22Rv1 (cell line): Measurements from ENCODE around the gene SIRPG.
"Not testable (repeated sequence)": the region's sequence is repeated elsewhere in the genome, so short reads cannot be mapped to it uniquely, and the experiment has no call there.

Source experiments
- ZFX ChIP-seq: fragments of 450-650 bp; IDR thresholded peaks from 2 replicates; pipeline ENCODE4 v1.6.1; 2017; ENCODE audit warnings: antibody characterized with exemption, borderline replicate concordance
- TF ChIP-seq, protein P1 (sequence below): fragments of 450-650 bp; IDR thresholded peaks from 2 replicates; pipeline ENCODE4 v1.5.1; 2017; ENCODE audit warnings: mild to moderate bottlenecking

DNA sequence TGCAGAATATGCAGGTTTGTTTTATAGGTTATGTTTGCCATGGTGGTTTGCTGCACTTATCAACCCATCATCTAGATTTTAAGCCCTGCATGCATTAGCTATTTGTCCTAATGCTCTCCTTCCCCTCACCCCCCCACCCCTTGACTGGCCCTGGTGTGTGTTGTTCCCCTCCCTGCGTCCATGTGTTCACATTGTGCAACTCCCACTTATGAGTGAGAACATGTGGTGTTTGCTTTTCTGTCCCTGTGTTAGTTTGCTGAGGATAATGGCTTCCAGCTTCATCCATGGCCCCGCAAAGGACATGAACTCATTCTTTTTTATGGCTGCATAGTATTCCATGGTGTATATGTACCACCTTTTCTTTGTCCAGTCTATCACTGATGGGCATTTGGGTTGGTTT, 18.9 kb downstream of the SIRPG start:
- TF ChIP-seq, protein P1, sequence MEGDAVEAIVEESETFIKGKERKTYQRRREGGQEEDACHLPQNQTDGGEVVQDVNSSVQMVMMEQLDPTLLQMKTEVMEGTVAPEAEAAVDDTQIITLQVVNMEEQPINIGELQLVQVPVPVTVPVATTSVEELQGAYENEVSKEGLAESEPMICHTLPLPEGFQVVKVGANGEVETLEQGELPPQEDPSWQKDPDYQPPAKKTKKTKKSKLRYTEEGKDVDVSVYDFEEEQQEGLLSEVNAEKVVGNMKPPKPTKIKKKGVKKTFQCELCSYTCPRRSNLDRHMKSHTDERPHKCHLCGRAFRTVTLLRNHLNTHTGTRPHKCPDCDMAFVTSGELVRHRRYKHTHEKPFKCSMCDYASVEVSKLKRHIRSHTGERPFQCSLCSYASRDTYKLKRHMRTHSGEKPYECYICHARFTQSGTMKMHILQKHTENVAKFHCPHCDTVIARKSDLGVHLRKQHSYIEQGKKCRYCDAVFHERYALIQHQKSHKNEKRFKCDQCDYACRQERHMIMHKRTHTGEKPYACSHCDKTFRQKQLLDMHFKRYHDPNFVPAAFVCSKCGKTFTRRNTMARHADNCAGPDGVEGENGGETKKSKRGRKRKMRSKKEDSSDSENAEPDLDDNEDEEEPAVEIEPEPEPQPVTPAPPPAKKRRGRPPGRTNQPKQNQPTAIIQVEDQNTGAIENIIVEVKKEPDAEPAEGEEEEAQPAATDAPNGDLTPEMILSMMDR: not testable (repeated sequence)
- TF ChIP-seq ZFX: not testable (repeated sequence)
